H1 (cell line): Measurements from ENCODE around the gene TFAP2B. TPM values are rescaled to one million over a fixed set of nuclear protein-coding genes. Genes with fewer than 3 reads are reported as not detected.

ENCODE experiments used
- BACH1 ChIP-seq: IDR thresholded peaks from 2 replicates; pipeline ENCODE4 v1.6.1; 2012; ENCODE audit warnings: low read length, improper control_type of control experiment
- CEBPB ChIP-seq: IDR thresholded peaks from 2 replicates; pipeline ENCODE4 v1.6.1; 2012; ENCODE audit warnings: low read depth, low read length
- CREB1 ChIP-seq: IDR thresholded peaks from 2 replicates; pipeline ENCODE4 v1.6.1; 2012; ENCODE audit warnings: inconsistent platforms
- E2F6 ChIP-seq: IDR thresholded peaks from 2 replicates; pipeline ENCODE4 v1.6.1; 2012; ENCODE audit warnings: inconsistent platforms
- GABPA ChIP-seq: IDR thresholded peaks from 2 replicates; pipeline ENCODE4 v1.6.1; 2011; ENCODE audit warnings: mild to moderate bottlenecking, low read length, moderate library complexity, borderline replicate concordance; ENCODE audit not compliant: insufficient read depth
- KDM4A ChIP-seq: IDR thresholded peaks from one replicate; pipeline ENCODE4 v1.7.1; 2012; ENCODE audit warnings: low read depth, mild to moderate bottlenecking, moderate library complexity, low read length, inconsistent platforms; ENCODE audit not compliant: severe bottlenecking
- MAX ChIP-seq: IDR thresholded peaks from 2 replicates; pipeline ENCODE4 v1.6.1; 2012; ENCODE audit warnings: inconsistent platforms
- NRF1 ChIP-seq: IDR thresholded peaks from 2 replicates; pipeline ENCODE4 v1.6.1; 2011; ENCODE audit warnings: mild to moderate bottlenecking, low read depth, low read length, improper control_type of control experiment
- RBBP5 ChIP-seq: IDR thresholded peaks from 2 replicates; pipeline ENCODE4 v1.7.1; 2012; ENCODE audit warnings: low read depth, mild to moderate bottlenecking, inconsistent platforms, low read length, moderate library complexity, borderline replicate concordance
- RXRA ChIP-seq: IDR thresholded peaks from 2 replicates; pipeline ENCODE4 v1.6.1; 2011; ENCODE audit warnings: low read depth, mild to moderate bottlenecking, low read length, moderate library complexity; ENCODE audit not compliant: insufficient read depth
- SIN3A ChIP-seq, 2 experiments: IDR thresholded peaks in 1 of 2; conservative IDR thresholded peaks in 1 of 2; 2 replicates each; pipeline ENCODE4 v1.6.1; 2011 to 2012; ENCODE audit warnings: low read length in 2 of 2, improper control_type of control experiment in 1 of 2, low read depth in 1 of 2, mild to moderate bottlenecking in 1 of 2
- SP1 ChIP-seq: IDR thresholded peaks from 2 replicates; pipeline ENCODE4 v1.6.1; 2011; ENCODE audit warnings: low read depth, low read length
- TBP ChIP-seq: IDR thresholded peaks from 2 replicates; pipeline ENCODE4 v1.6.1; 2011; ENCODE audit warnings: low read depth, low read length, improper control_type of control experiment
- TEAD4 ChIP-seq: IDR thresholded peaks from 2 replicates; pipeline ENCODE4 v1.6.1; 2012; ENCODE audit warnings: low read depth, low read length, inconsistent platforms, mixed read lengths
- polyA plus RNA-seq, 7 experiments: library from polyadenylated mRNA; depleted of rRNA in 3 of 7; stranded (reverse) in 5 of 7; unstranded in 2 of 7; fragments of >200 nt in 5 of 7; fragments of 200-250 nt in 2 of 7; gene quantifications; 1 replicate in 5 of 7; 2 replicates in 1 of 7; 4 replicates in 1 of 7; pipeline versions ENCODE4 v1.2.1 to v1.2.3, GENCODE V29; 2011 to 2013; ENCODE audit warnings: missing spikeins in 2 of 7, mixed read lengths in 2 of 7
- total RNA-seq: library from RNA; stranded (reverse); fragmentation: NEBNext Ultra II Directional; extraction: Animal tissue kit (Norgen Biotek cat#: 25700); gene quantifications from 2 replicates; pipeline ENCODE4 v1.2.1, GENCODE V29; 2021

The TFAP2B gene
- total and polyA plus RNA-seq, 2 of the 8 experiments (the other 6 are each of a cell fraction or from before 2014, with no cell fraction given), result not detected

GRCh38 chr6:50850223-50851048, 31.8 kb downstream of the TFAP2B start (continued):
- TF ChIP-seq SIN3A (conservative IDR thresholded peaks at IDR 0.05 in 1 of 2, IDR thresholded peaks at IDR 0.05 in 1 of 2; ENCODE audit: low read depth in 1 of 2, low read length in 2 of 2) (no peak), SP1 (no peak), TEAD4 (no peak), MAX (peak; percentile 61), RXRA (no peak), RBBP5 (no peak), CEBPB (no peak), NRF1 (peak; percentile 52), TBP (no peak), GABPA (no peak), E2F6 (peak; percentile 67; the same call in 1 of the 2 replicates), BACH1 (0 out of 2 replicates have a peak, but pooled peaks have one; percentile 8), KDM4A (peak; percentile 58), CREB1 (no peak)
